ACC112 (cell line): ENCODE measurements around the gene NMT2.

Experiments
- H2AFZ ChIP-seq: fragments of 200-600 bp; sonication (generic); one replicate; pipeline ENCODE4 v1.6.0; 2017; ENCODE audit warnings: antibody characterized with exemption, low read length; ENCODE audit not compliant: unreplicated experiment
- H3K27ac ChIP-seq: fragments of 200-600 bp; sonication (generic); 2 replicates; pipeline ENCODE4 v1.5.1; 2014; ENCODE audit warnings: low read depth, mild to moderate bottlenecking, antibody characterized with exemption, low read length, moderate library complexity
- H3K27me3 ChIP-seq: fragments of 200-600 bp; sonication (generic); 2 replicates; pipeline ENCODE4 v1.6.1; 2014; ENCODE audit warnings: mild to moderate bottlenecking, antibody characterized with exemption, low read length, moderate library complexity, mixed read lengths; ENCODE audit not compliant: insufficient read depth
- H3K36me3 ChIP-seq: fragments of 200-600 bp; sonication (generic); 2 replicates; pipeline ENCODE4 v1.6.1; 2016; ENCODE audit warnings: mild to moderate bottlenecking, antibody characterized with exemption, low read length, moderate library complexity, mixed read lengths; ENCODE audit not compliant: insufficient read depth
- H3K4me1 ChIP-seq: fragments of 200-600 bp; sonication (generic); one replicate; pipeline ENCODE4 v1.6.1; 2016; ENCODE audit warnings: low read length, mixed read lengths; ENCODE audit not compliant: insufficient read depth, unreplicated experiment, control insufficient read depth
- H3K4me3 ChIP-seq: fragments of 200-600 bp; sonication (generic); 2 replicates; pipeline ENCODE4 v1.5.1; 2014; ENCODE audit warnings: mild to moderate bottlenecking, low read depth, low read length
- H3K79me2 ChIP-seq: fragments of 200-600 bp; sonication (generic); one replicate; pipeline ENCODE4 v1.6.0; 2016; ENCODE audit warnings: low read length; ENCODE audit not compliant: control insufficient read depth, unreplicated experiment, insufficient read depth

Gene NMT2

GRCh38 chr10:15092855-15093408 is 75.6 kb downstream of the NMT2 start:
- H3K27ac ChIP-seq, result no peak overlapping the region
- no peaks in the 10 kb centered on the region for H3K4me1 ChIP-seq
- H3K36me3 ChIP-seq, result no peaks in the 10 kb centered on the region
- H3K4me3 ChIP-seq, result no peak overlapping the region
- H3K79me2 ChIP-seq, result peaks cover 4% of the 10 kb centered on the region
- H3K27me3 ChIP-seq, result no peaks in the 10 kb centered on the region
- no peak overlapping the region for H2AFZ ChIP-seq

DNA sequence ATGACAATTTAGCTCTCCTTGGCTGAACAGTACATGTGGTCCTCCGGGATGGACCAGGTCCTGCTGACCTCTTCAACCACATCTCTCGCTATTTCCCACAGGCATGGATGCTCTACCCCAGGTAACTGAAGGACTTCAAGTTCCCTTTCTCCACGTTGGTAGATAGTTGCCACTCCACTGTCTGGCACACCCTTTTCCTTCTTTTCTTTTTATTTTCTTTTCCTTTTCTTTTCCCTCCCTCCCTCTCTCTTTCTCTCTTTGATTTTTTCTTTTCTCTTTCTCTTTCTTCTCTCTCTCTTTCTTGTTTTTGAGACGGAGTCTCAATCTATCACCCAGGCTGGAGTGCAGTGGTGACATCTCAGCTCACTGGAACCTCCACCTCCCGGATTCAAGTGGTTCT is 77.1 kb downstream of the NMT2 start:
- Histone ChIP-seq H3K36me3 (no peaks in the 10 kb centered on the region), H2AFZ (no peak overlapping the region), H3K27ac (no peak overlapping the region), H3K79me2 (no peaks in the 10 kb centered on the region), H3K4me3 (no peak overlapping the region), H3K27me3 (no peaks in the 10 kb centered on the region), H3K4me1 (no peaks in the 10 kb centered on the region)

- Histone ChIP-seq H3K27me3 (no peaks in the 10 kb centered on the region), H3K79me2 (no peaks in the 10 kb centered on the region), H3K4me3 (peak within 1 kb of the TSS; percentile 80), H2AFZ (peak within 1 kb of the TSS; percentile 41), H3K4me1 (peaks cover 8% of the 10 kb centered on the region), H3K36me3 (no peaks in the 10 kb centered on the region), H3K27ac (no peak within 1 kb of the TSS)
Observed at GRCh38 chr10:15088428-15089261, 79.8 kb downstream of the NMT2 start, which contains the start of gene ACBD7. TSS of gene ACBD7 (minus strand) at chr10:15088776. CDS start at chr10:15088728, 48 bp downstream.

DNA sequence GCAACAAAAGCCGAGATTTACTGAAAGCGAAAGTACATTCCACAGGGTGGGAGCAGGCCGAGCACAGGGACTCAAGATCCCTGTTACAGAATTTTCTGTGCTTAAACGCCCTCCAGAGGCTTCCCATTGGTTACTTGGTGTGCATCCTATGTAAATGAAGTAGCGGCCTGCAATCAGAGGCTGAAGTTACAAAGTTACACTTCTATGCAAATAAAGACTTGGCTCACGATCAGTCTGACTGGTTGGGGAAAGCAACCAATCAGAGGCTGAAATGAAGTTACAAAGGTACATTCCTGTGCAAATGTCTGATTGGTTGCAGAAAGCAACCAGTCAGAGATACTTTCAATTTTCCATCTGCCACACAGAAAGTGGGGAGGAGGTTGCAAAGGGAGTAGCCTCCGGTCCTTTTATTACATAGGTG is 84.0 kb downstream of the NMT2 start:
- Histone ChIP-seq H3K36me3 (no peaks in the 10 kb centered on the region), H2AFZ (peak overlapping the region; percentile 96), H3K79me2 (no peaks in the 10 kb centered on the region), H3K4me1 (peaks cover 9% of the 10 kb centered on the region), H3K27me3 (no peaks in the 10 kb centered on the region), H3K27ac (peak overlapping the region; percentile 64), H3K4me3 (peak overlapping the region; percentile 84)

- no peaks in the 10 kb centered on the region for H3K79me2 ChIP-seq
- peaks cover 9% of the 10 kb centered on the region for H3K4me1 ChIP-seq
- H3K4me3 ChIP-seq, result peak overlapping the region; percentile 84
- no peaks in the 10 kb centered on the region for H3K27me3 ChIP-seq
- H3K27ac ChIP-seq, result peak overlapping the region; percentile 64
- H3K36me3 ChIP-seq, result no peaks in the 10 kb centered on the region
- peak overlapping the region; percentile 96 for H2AFZ ChIP-seq
Observed at GRCh38 chr10:15083674-15084501, 84.6 kb downstream of the NMT2 start.

GRCh38 chr10:15075421-15075820 is 93.1 kb downstream of the NMT2 start:
- no peaks in the 10 kb centered on the region for H3K79me2 ChIP-seq
- no peak overlapping the region for H3K4me3 ChIP-seq
- no peaks in the 10 kb centered on the region for H3K27me3 ChIP-seq
- no peaks in the 10 kb centered on the region for H3K36me3 ChIP-seq
- no peak overlapping the region for H3K27ac ChIP-seq
- H2AFZ ChIP-seq, result no peak overlapping the region
- H3K4me1 ChIP-seq, result no peaks in the 10 kb centered on the region

- Histone ChIP-seq H3K4me1 (no peaks in the 10 kb centered on the region), H3K36me3 (no peaks in the 10 kb centered on the region), H3K27ac (no peak overlapping the region), H3K79me2 (no peaks in the 10 kb centered on the region), H3K27me3 (no peaks in the 10 kb centered on the region), H2AFZ (no peak overlapping the region), H3K4me3 (no peak overlapping the region)
Observed at GRCh38 chr10:15072358-15072757, 96.1 kb downstream of the NMT2 start.

- H2AFZ ChIP-seq, result no peak overlapping the region
- H3K79me2 ChIP-seq, result no peaks in the 10 kb centered on the region
- no peaks in the 10 kb centered on the region for H3K36me3 ChIP-seq
- H3K4me3 ChIP-seq, result no peak overlapping the region
- no peak overlapping the region for H3K27ac ChIP-seq
- H3K4me1 ChIP-seq, result no peaks in the 10 kb centered on the region
- H3K27me3 ChIP-seq, result no peaks in the 10 kb centered on the region
Observed at GRCh38 chr10:15069230-15069629, 99.3 kb downstream of the NMT2 start.

GRCh38 chr10:15068802-15069201 is 99.7 kb downstream of the NMT2 start:
- Histone ChIP-seq H3K79me2 (no peaks in the 10 kb centered on the region), H3K4me1 (no peaks in the 10 kb centered on the region), H2AFZ (no peak overlapping the region), H3K36me3 (no peaks in the 10 kb centered on the region), H3K27ac (no peak overlapping the region), H3K4me3 (no peak overlapping the region), H3K27me3 (no peaks in the 10 kb centered on the region)

DNA sequence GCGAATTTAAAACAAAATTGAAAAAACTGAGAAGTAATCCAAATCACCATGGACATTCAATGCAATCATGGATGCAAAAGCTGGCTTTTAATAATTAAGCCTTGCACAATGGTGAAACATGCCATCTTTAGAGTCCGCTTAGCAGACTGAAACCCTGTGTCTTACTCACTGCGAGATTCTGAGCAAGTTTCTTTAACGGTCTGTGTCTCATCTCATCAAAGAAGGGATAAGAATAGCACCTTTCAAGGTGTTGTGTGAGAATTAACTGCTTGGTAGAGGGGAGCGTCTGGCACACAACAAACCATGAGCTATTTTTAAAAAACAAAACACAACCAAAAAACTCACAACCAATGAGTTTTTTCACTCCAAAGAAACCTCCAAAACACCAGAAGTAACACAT is 101.3 kb downstream of the NMT2 start:
- no peaks in the 10 kb centered on the region for H3K79me2 ChIP-seq
- H3K4me3 ChIP-seq, result no peak overlapping the region
- no peaks in the 10 kb centered on the region for H3K27me3 ChIP-seq
- H2AFZ ChIP-seq, result no peak overlapping the region
- H3K36me3 ChIP-seq, result no peaks in the 10 kb centered on the region
- H3K4me1 ChIP-seq, result no peaks in the 10 kb centered on the region
- H3K27ac ChIP-seq, result no peak overlapping the region
